K562 (cell line): Measurements from ENCODE around the gene ZBTB18. TPM values are rescaled to one million over a fixed set of nuclear protein-coding genes. Genes with fewer than 3 reads are reported as not detected.

Experiments
- ATAC-seq: fragments of 200-7000 bp; cut with Tn5 transposase; 3 replicates; pipeline ENCODE4 v1.9.1; 2020; ENCODE audit warnings: moderate library complexity
- BruUV-seq: library from RNA; stranded (reverse); fragments of 400-500 nt; replicated peaks from 2 replicates; lab custom pipeline; 2021; lab: Mats Ljungman, UMichigan
- CTCF ChIA-PET: fragments of 300-600 bp; formaldehyde crosslinking; extraction: SDS; loops from one replicate; lab custom pipeline; 2021; ENCODE audit warnings: low intra/inter-chr PET ratio; lab: Yijun Ruan, JAX
- POLR2A ChIA-PET: fragments of 300-600, 350-650 bp; sonication (Branson Sonifier 250); formaldehyde crosslinking; extraction: SDS; loops from one replicate; lab custom pipeline; 2021; ENCODE audit warnings: antibody characterized with exemption, inconsistent platforms; lab: Yijun Ruan, JAX
- DNase-seq, 4 experiments: peaks; one replicate each; pipeline versions ENCODE4 v3.0.0 to v3.0.0-alpha.2; 2011 to 2018; ENCODE audit warnings: low spot score in 3 of 4, mixed read lengths in 3 of 4; ENCODE audit errors: extremely low read depth in 1 of 4
- FAIRE-seq: peaks from 2 replicates; lab custom pipeline; 2011; peaks lifted over from hg19 to GRCh38; lab: Jason Lieb, UNC
- H2AFZ ChIP-seq: 2 replicates; pipeline ENCODE4 v1.6.0; 2011; ENCODE audit warnings: low read depth, low read length, control low read depth, inconsistent platforms
- H3K27ac ChIP-seq: fragments of 200-600 bp; 3 replicates; pipeline ENCODE4 v1.8.0; 2011; ENCODE audit warnings: low read depth, mild to moderate bottlenecking, control low read depth, inconsistent platforms, low read length, moderate library complexity, mixed read lengths; ENCODE audit errors: extremely low read depth
- H3K27me3 ChIP-seq, 2 experiments: fragments of 300-600 bp in 1 of 2; 2 replicates in 1 of 2; 3 replicates in 1 of 2; pipeline versions ENCODE4 v1.6.0 to v1.8.0; 2011; ENCODE audit warnings: inconsistent platforms in 2 of 2, low read length in 2 of 2, mild to moderate bottlenecking in 1 of 2, mixed read lengths in 1 of 2, moderate library complexity in 1 of 2; ENCODE audit not compliant: control insufficient read depth in 2 of 2, insufficient read depth in 2 of 2
- H3K36me3 ChIP-seq: fragments of 300-600 bp; 3 replicates; pipeline ENCODE4 v1.8.0; 2011; ENCODE audit warnings: mild to moderate bottlenecking, low read length, inconsistent platforms; ENCODE audit not compliant: control insufficient read depth, insufficient read depth
- H3K4me1 ChIP-seq, 2 experiments: fragments of 200-600 bp in 1 of 2; replicated peaks in 1 of 2; 2 replicates in 1 of 2; 3 replicates in 1 of 2; pipeline versions ENCODE4 v1.5.1 to v1.8.0; 2011; ENCODE audit warnings: inconsistent platforms in 2 of 2, low read length in 2 of 2, mild to moderate bottlenecking in 1 of 2, mixed read lengths in 1 of 2, moderate library complexity in 1 of 2; ENCODE audit not compliant: control insufficient read depth in 2 of 2, insufficient read depth in 2 of 2
- H3K4me2 ChIP-seq: 2 replicates; pipeline ENCODE4 v1.6.1; 2011; ENCODE audit warnings: low read length, control low read depth, inconsistent platforms, mixed read lengths; ENCODE audit not compliant: insufficient read depth
- H3K4me3 ChIP-seq: fragments of 200-600 bp; sonication (generic), shearing (Covaris generic); 2 replicates; pipeline ENCODE4 v1.5.1; 2016; ENCODE audit warnings: control low read depth, inconsistent platforms
- H3K79me2 ChIP-seq: fragments of 200-600 bp; 3 replicates; pipeline ENCODE4 v1.8.0; 2011; ENCODE audit warnings: low read length, inconsistent platforms; ENCODE audit not compliant: control insufficient read depth, insufficient read depth
- H3K9ac ChIP-seq, 2 experiments: 2 replicates each; pipeline versions ENCODE4 v1.6.0 to v1.6.1; 2011; ENCODE audit warnings: low read depth in 2 of 2, low read length in 2 of 2, control low read depth in 1 of 2, inconsistent platforms in 1 of 2, mild to moderate bottlenecking in 1 of 2, mixed read lengths in 1 of 2; ENCODE audit not compliant: insufficient read depth in 1 of 2
- H3K9me1 ChIP-seq: one replicate; pipeline ENCODE4 v1.6.0; 2011; ENCODE audit warnings: inconsistent platforms, mild to moderate bottlenecking, low read length, moderate library complexity; ENCODE audit not compliant: control insufficient read depth, insufficient read depth
- H3K9me3 ChIP-seq: replicated peaks from 2 replicates; pipeline ENCODE4 v1.5.1; 2011; ENCODE audit warnings: low read depth, low read length, inconsistent platforms; ENCODE audit not compliant: control insufficient read depth, insufficient read depth
- H4K20me1 ChIP-seq: replicated peaks from 2 replicates; pipeline ENCODE4 v1.6.1; 2011; ENCODE audit warnings: low read length, inconsistent platforms, mixed read lengths; ENCODE audit not compliant: control insufficient read depth, insufficient read depth
- ATF3 ChIP-seq, 2 experiments: fragments of 450-650 bp in 1 of 2; sonication (generic) in 1 of 2; formaldehyde crosslinking in 1 of 2; IDR thresholded peaks in 1 of 2; conservative IDR thresholded peaks in 1 of 2; 2 replicates each; pipeline versions ENCODE4 v1.6.1 to v1.8.1; 2016 to 2023; ENCODE audit warnings: mild to moderate bottlenecking in 2 of 2, moderate library complexity in 2 of 2, inconsistent platforms in 1 of 2, missing genetic modification reagents in 1 of 2
- CEBPB ChIP-seq: fragments of 450-650 bp; IDR thresholded peaks from 2 replicates; pipeline ENCODE4 v1.6.1; 2016; ENCODE audit warnings: missing genetic modification characterization, missing compliant biosample characterization
- CREBBP ChIP-seq: IDR thresholded peaks from one replicate; pipeline ENCODE4 v1.6.1; 2012; ENCODE audit warnings: low read depth, mild to moderate bottlenecking, control low read depth, inconsistent platforms, low read length
- FOS ChIP-seq: IDR thresholded peaks from 3 replicates; pipeline ENCODE4 v1.6.1; 2011; ENCODE audit not compliant: insufficient read length; ENCODE audit errors: extremely low read depth
- HDAC8 ChIP-seq: fragments of 450-650 bp; IDR thresholded peaks from 2 replicates; pipeline ENCODE4 v1.6.1; 2016; ENCODE audit warnings: mild to moderate bottlenecking, missing genetic modification characterization, moderate library complexity, missing compliant biosample characterization
- HMGXB4 ChIP-seq: sonication (generic); formaldehyde crosslinking; IDR thresholded peaks from 2 replicates; pipeline ENCODE4 v1.8.1; 2023; ENCODE audit warnings: mild to moderate bottlenecking, missing genetic modification reagents
- HNRNPLL ChIP-seq: fragments of 200-400 bp; formaldehyde crosslinking; IDR thresholded peaks from 2 replicates; pipeline ENCODE4 v1.6.1; 2017; ENCODE audit warnings: low read length, low read depth, mild to moderate bottlenecking; ENCODE audit not compliant: poor library complexity, severe bottlenecking
- KAT7 ChIP-seq: sonication (generic); formaldehyde crosslinking; IDR thresholded peaks from 2 replicates; pipeline ENCODE4 v1.8.0; 2022; ENCODE audit warnings: missing genetic modification reagents, mild to moderate bottlenecking, borderline replicate concordance
- NR2C1 ChIP-seq, 2 experiments: fragments of 450-650 bp; IDR thresholded peaks; 2 replicates each; pipeline ENCODE4 v1.6.1; 2017; ENCODE audit warnings: mild to moderate bottlenecking in 2 of 2, antibody characterized with exemption in 1 of 2, inconsistent platforms in 1 of 2, missing compliant biosample characterization in 1 of 2, missing genetic modification characterization in 1 of 2
- POLR2A ChIP-seq: fragments of 450-650 bp; conservative IDR thresholded peaks from 2 replicates; pipeline ENCODE4 v1.6.1; 2016
- SMAD2 ChIP-seq: fragments of 150-350 bp; IDR thresholded peaks from 2 replicates; pipeline ENCODE4 v1.6.1; 2014; ENCODE audit warnings: low read depth, mild to moderate bottlenecking, low read length
- SMARCB1 ChIP-seq: IDR thresholded peaks from 2 replicates; pipeline ENCODE4 v1.6.1; 2011; ENCODE audit warnings: improper control_type of control experiment, low read depth; ENCODE audit not compliant: insufficient read length
- SNIP1 ChIP-seq: fragments of 450-650 bp; IDR thresholded peaks from 2 replicates; pipeline ENCODE4 v1.7.1; 2017; ENCODE audit warnings: low read depth, mild to moderate bottlenecking
- ZFX ChIP-seq: sonication (generic); formaldehyde crosslinking; IDR thresholded peaks from 2 replicates; pipeline ENCODE4 v1.8.0; 2022; ENCODE audit warnings: mild to moderate bottlenecking, missing genetic modification reagents, moderate library complexity
- ZNF165 ChIP-seq: fragments of 250-450 bp; sonication (Bioruptor Pico); IDR thresholded peaks from 2 replicates; pipeline ENCODE4 v1.4.0; 2020; ENCODE audit warnings: borderline replicate concordance
- ZNF316 ChIP-seq: fragments of 450-650 bp; IDR thresholded peaks from 2 replicates; pipeline ENCODE4 v1.6.1; 2016
- ZNF395 ChIP-seq: fragments of 200-800 bp; sonication (Bioruptor generic); IDR thresholded peaks from 2 replicates; pipeline ENCODE4 v1.6.1; 2017; ENCODE audit warnings: missing genetic modification characterization, missing compliant biosample characterization
- ZNF583 ChIP-seq: fragments of 250-450 bp; sonication (Bioruptor Pico); IDR thresholded peaks from 2 replicates; pipeline ENCODE4 v1.4.0; 2020
- ZNF76 ChIP-seq: fragments of 250-450 bp; sonication (Bioruptor Pico); IDR thresholded peaks from 2 replicates; pipeline ENCODE4 v1.4.0; 2020; ENCODE audit warnings: mild to moderate bottlenecking, moderate library complexity, borderline replicate concordance
- ZSCAN32 ChIP-seq: fragments of 450-650 bp; formaldehyde crosslinking; IDR thresholded peaks from 2 replicates; pipeline ENCODE4 v1.4.0; 2020; ENCODE audit warnings: mild to moderate bottlenecking, moderate library complexity
- WGBS: fragments of 100-300 bp; shearing (Covaris generic); methylation state at CpG from one replicate; pipeline ENCODE4 v1.1.6; 2016; ENCODE audit warnings: low coverage, mixed read lengths; ENCODE audit not compliant: insufficient coverage; ENCODE audit errors: missing lambda C conversion rate; 5-methylcytosine and 5-hydroxymethylcytosine counted together
- in situ Hi-C: fragments of 300-500 bp; cut with MboI; formaldehyde crosslinking; loops from 4 replicates; pipeline ENCODE4 v1.15.0; 2018; ENCODE audit warnings: inconsistent platforms, mixed read lengths
- intact Hi-C: fragments of 100-400 bp; cut with micrococcal nuclease; formaldehyde crosslinking; loops from 2 replicates; pipeline ENCODE4 v1.14.2; 2022
- polyA plus RNA-seq, 8 experiments: library from polyadenylated mRNA; depleted of rRNA in 4 of 8; stranded (reverse) in 5 of 8; unstranded in 3 of 8; fragments of >200 nt; fragmentation: Nextera tagmentation in 2 of 8; fragmentation: Illumina TruSeq in 1 of 8; extraction: Ambion mirVana in 2 of 8; extraction: Trizol in 1 of 8; gene quantifications; 2 replicates each; pipeline versions ENCODE4 v1.2.1 to v1.2.3, GENCODE V29; 2011 to 2014; ENCODE audit warnings: inconsistent platforms in 1 of 8, missing spikeins in 1 of 8
- total RNA-seq, 7 experiments: library from RNA; depleted of rRNA in 6 of 7; stranded (reverse); fragments of >200 nt in 6 of 7; fragmentation: Illumina TruSeq in 2 of 7; extraction: Trizol in 2 of 7; gene quantifications; 2 replicates each; pipeline versions ENCODE4 v1.2.1 to v1.2.3, GENCODE V29; 2011 to 2021; ENCODE audit warnings: low replicate concordance in 1 of 7

Gene ZBTB18
- total and polyA plus RNA-seq, 9 of the 15 experiments (the other 6 are each of a cell fraction or from before 2014, with no cell fraction given) = 0.13 to 2.6 (median 1.6) TPM

DNA sequence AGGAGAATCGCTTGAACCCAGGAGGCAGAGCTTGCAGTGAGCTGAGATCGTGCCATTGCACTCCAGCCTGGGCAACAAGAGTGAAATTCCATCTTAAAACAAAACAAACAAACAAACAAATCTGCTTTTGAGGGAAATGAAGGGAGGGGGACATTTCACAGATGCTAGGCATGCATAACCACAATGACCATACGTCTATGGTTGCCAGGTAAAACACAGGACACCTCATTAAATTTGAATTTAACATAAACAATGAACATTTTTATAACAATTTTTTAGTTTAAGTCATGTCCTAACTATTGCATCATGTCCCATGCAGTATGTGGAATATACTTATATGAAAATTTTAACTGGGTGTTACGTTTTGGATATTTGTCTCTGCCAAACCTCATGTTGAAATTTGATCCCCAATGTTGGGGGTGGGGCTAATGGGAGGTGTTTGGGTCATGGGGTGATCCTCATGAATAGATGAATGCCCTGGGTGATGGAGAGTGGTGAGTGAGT is 31.0 kb upstream of the ZBTB18 start:
- intact Hi-C loops = loop anchor here (10.0 kb wide), 1 partner anchor 195 kb away; no protein-coding TSS in a partner anchor
- 0% methylated on average over 3 of the region's 4 CpGs for WGBS
- no peak; the same call in 2 of the 3 replicates for ATAC-seq
- Histone ChIP-seq H2AFZ (no peak overlapping the region), H4K20me1 (no peaks in the 10 kb centered on the region), H3K79me2 (no peaks in the 10 kb centered on the region), H3K9me1 (no peaks in the 10 kb centered on the region), H3K4me2 (no peak overlapping the region), H3K9me3 (no peaks in the 10 kb centered on the region), H3K27me3 (peaks cover 19 to 23% of the 10 kb centered on the region in 2 experiments), H3K4me3 (no peak overlapping the region), H3K27ac (no peak overlapping the region), H3K4me1 (no peaks in the 10 kb centered on the region), H3K9ac (no peak overlapping the region), H3K36me3 (no peaks in the 10 kb centered on the region)
- CTCF ChIA-PET = no interaction called here
- DNase-seq = no peak
- BruUV-seq = no TSS peak
- in situ Hi-C loops = no loop called here
- POLR2A ChIA-PET = no interaction called here
- FAIRE-seq = no peak
- TF ChIP-seq ZNF76 = no peak
- TF ChIP-seq CEBPB (tag) = peak; percentile 64
- TF ChIP-seq FOS = no peak
- no peak for TF ChIP-seq ZNF316
- peak; percentile 17; the same call in 1 of the 2 replicates for TF ChIP-seq ZSCAN32 (CRISPR knock-in tag)
- no peak for TF ChIP-seq HNRNPLL
- TF ChIP-seq HMGXB4 = no peak
- TF ChIP-seq HDAC8 (tag) = no peak
- no peak for TF ChIP-seq SMAD2
- no peak for TF ChIP-seq KAT7 (CRISPR knock-in tag)
- TF ChIP-seq CREBBP = no peak
- TF ChIP-seq ZFX (CRISPR knock-in tag) = no peak
- TF ChIP-seq SNIP1 = no peak
- TF ChIP-seq NR2C1 (IDR thresholded peaks at IDR 0.05) = no peak
- no peak for TF ChIP-seq NR2C1 (tag; IDR thresholded peaks at IDR 0.05)
- TF ChIP-seq ATF3 (IDR thresholded peaks at IDR 0.05) = peak; percentile 60
- TF ChIP-seq ATF3 (CRISPR knock-in tag; conservative IDR thresholded peaks at IDR 0.05) = no peak
- no peak for TF ChIP-seq ZNF165 (CRISPR knock-in tag)
- no peak for TF ChIP-seq ZNF583 (CRISPR knock-in tag)
- no peak for TF ChIP-seq SMARCB1
- no peak for TF ChIP-seq POLR2A
- no peak for TF ChIP-seq ZNF395 (CRISPR knock-in tag)
